Measurements from ENCODE around the gene SLC6A3.

SLC6A3 gene

DNA sequence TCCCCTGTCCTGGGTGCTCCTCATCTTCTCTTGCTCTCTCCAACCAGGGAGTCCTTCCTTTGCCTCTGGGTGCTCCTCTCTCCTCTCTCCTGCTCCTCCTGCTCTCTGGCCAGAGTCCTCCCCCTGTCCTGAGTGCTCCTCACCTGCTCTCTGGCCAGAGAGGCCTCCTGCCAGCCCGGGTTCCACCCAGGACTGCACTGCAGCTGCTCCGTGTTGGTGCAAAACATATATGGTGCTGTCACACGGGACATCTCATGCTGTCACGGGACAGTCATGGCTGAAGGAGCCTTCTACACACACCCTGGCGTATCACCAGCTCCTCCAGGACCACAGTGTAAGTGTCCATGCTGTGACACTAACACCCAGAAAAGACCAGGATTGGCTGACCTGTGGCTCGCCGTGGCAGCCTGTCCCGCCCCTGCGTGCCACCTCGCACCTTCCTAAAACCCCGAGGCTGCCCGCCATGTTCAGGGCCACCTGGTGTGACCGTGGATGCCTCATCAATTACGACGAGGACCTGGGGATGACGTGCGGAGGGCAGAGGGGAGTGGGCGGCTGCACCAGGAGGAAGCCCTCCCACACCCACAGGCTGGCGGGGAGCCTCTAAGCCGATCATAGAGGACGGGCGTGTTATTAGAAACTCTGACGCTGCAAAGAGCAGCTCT is 27.9 kb upstream of the SLC6A3 start:
- TF ChIP-seq, protein P1, sequence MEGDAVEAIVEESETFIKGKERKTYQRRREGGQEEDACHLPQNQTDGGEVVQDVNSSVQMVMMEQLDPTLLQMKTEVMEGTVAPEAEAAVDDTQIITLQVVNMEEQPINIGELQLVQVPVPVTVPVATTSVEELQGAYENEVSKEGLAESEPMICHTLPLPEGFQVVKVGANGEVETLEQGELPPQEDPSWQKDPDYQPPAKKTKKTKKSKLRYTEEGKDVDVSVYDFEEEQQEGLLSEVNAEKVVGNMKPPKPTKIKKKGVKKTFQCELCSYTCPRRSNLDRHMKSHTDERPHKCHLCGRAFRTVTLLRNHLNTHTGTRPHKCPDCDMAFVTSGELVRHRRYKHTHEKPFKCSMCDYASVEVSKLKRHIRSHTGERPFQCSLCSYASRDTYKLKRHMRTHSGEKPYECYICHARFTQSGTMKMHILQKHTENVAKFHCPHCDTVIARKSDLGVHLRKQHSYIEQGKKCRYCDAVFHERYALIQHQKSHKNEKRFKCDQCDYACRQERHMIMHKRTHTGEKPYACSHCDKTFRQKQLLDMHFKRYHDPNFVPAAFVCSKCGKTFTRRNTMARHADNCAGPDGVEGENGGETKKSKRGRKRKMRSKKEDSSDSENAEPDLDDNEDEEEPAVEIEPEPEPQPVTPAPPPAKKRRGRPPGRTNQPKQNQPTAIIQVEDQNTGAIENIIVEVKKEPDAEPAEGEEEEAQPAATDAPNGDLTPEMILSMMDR (IDR thresholded peaks at IDR 0.05): no peak
- DNase-seq: peak in 1 of 2 donors; percentile 19
- Histone ChIP-seq H3K27ac (no peak overlapping the region), H3K27me3 (no peaks in the 10 kb centered on the region), H3K4me3 (no peak overlapping the region), H3K9me3 (no peaks in the 10 kb centered on the region), H3K36me3 (peaks cover 21 to 80% (median 62%) of the 10 kb centered on the region in 3 donors), H3K4me1 (no peaks in the 10 kb centered on the region)
- intact Hi-C loops (cut with DNase I; ENCODE audit: low total_unique reads): no loop called here

DNA sequence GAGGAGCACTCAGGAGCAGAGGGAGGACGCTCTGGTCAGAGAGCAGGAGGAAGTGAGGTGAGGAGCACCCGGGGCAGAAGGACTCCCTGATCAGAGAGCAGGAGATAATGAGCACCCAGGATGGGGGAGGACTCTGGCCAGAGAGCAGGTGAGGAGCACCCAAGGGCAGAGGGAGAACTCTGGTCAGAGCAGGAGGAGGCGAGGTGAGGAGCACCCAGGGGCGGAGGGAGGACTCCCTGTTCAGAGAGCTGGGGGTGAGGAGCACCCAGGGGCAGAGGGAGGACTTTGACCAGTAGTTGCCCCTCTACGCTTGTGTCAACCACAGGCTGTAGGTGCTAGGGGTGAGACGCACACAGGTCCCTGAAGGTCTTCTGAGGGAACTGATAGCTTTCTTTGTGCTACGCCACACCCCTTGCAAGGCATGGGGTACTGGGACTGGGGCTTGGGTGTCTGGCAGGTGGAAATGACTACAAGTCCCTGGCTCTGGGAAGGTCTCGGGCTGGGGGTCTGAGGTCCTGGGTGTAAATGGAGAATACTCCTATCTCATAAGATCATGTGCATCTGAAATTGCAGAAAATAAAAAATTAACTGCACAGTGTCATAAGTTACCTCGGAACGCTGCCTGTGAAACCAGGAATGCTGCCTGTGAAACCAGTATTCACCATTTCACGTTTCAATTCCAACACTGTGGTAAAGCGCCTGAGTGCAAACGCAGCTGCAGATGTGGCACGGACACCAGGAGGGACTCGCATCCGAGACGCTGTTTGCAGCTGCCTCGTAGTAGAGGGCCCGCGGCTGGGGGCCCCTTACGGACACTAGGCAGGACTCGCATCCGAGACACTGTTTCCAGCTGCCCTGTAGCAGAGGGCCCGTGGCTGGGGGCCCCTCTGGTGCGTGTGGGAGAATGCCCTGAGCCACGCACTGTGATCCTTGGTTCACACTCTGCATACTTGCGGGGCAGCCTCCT is 27.0 kb upstream of the SLC6A3 start:
- Histone ChIP-seq H3K9me3 (no peaks in the 10 kb centered on the region), H3K27ac (no peak overlapping the region), H3K36me3 (peaks cover 18 to 83% (median 63%) of the 10 kb centered on the region in 3 donors), H3K27me3 (no peaks in the 10 kb centered on the region), H3K4me3 (no peak overlapping the region), H3K4me1 (no peaks in the 10 kb centered on the region)
- TF ChIP-seq, protein P1 (IDR thresholded peaks at IDR 0.05): no peak
- peak; percentile 17 to 50 for DNase-seq
- intact Hi-C loops (cut with DNase I; ENCODE audit: low total_unique reads): no loop called here

GRCh38 chr5:1471240-1471853 is 26.1 kb upstream of the SLC6A3 start:
- no peak overlapping the region for H3K4me3 ChIP-seq
- intact Hi-C loops (cut with DNase I; ENCODE audit: low total_unique reads): no loop called here
- no peaks in the 10 kb centered on the region for H3K27me3 ChIP-seq
- TF ChIP-seq, protein P1 (IDR thresholded peaks at IDR 0.05): no peak
- no peaks in the 10 kb centered on the region for H3K4me1 ChIP-seq
- H3K27ac ChIP-seq: no peak overlapping the region
- H3K36me3 ChIP-seq: peaks cover 16 to 83% (median 62%) of the 10 kb centered on the region in 3 donors
- DNase-seq: peak in 1 of 2 donors; percentile 51
- H3K9me3 ChIP-seq: no peaks in the 10 kb centered on the region

DNA sequence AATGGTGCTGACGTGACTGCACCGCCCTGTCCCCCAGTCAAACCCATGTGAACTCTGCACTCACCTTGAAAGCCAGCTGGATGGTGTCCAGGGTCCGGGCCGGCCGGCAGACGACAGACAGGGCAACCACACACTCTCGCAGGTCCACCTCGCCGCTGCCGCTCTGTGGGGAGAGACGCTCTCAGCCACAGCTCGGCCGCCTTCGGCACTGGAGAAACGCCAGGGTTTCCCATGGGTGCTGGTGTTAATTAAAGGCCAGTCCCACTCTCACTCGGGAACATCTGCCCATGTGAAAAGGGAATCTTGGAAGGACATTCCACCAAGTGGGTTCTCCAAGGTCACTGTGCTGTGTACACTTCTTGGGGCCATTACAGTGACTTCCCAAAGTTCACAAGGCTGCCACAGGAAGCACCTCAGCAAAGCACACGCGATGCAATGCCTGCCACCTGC is 25.5 kb upstream of the SLC6A3 start:
- Histone ChIP-seq H3K27me3 (no peaks in the 10 kb centered on the region), H3K4me1 (no peaks in the 10 kb centered on the region), H3K9me3 (no peaks in the 10 kb centered on the region), H3K4me3 (no peak overlapping the region), H3K36me3 (peaks cover 19 to 83% (median 63%) of the 10 kb centered on the region in 3 donors), H3K27ac (no peak overlapping the region)
- TF ChIP-seq, protein P1 (IDR thresholded peaks at IDR 0.05): no peak
- intact Hi-C loops (cut with DNase I; ENCODE audit: low total_unique reads): no loop called here
- DNase-seq: peak in 1 of 2 donors; percentile 48

- Histone ChIP-seq H3K27ac (no peak overlapping the region), H3K4me1 (no peaks in the 10 kb centered on the region), H3K27me3 (no peaks in the 10 kb centered on the region), H3K36me3 (peaks cover 19 to 78% (median 54%) of the 10 kb centered on the region in 3 donors), H3K9me3 (no peaks in the 10 kb centered on the region), H3K4me3 (no peak overlapping the region)
- TF ChIP-seq, protein P1 (IDR thresholded peaks at IDR 0.05): no peak
- intact Hi-C loops (cut with DNase I; ENCODE audit: low total_unique reads): no loop called here
- peak in 1 of 2 donors; percentile 58 for DNase-seq
These were observed 23.6 kb upstream of the SLC6A3 start for GRCh38 chr5:1468629-1469527.

Measured in tibial artery (tissue), 4 donors.